GM18873 (cell line): Measurements from ENCODE around the gene GAB2.

Source experiments
- ATAC-seq: cut with Tn5 transposase; IDR thresholded peaks from one replicate; pipeline ENCODE4 v1.9.1; 2021; ENCODE audit warnings: mild to moderate bottlenecking, moderate library complexity, moderate number of reproducible peaks; ENCODE audit not compliant: unreplicated experiment, low FRiP score

Gene GAB2

GRCh38 chr11:78429209-78429608 is 11.6 kb upstream of the GAB2 start:
- ATAC-seq: no peak

GRCh38 chr11:78428773-78429172 is 11.2 kb upstream of the GAB2 start:
- ATAC-seq: no peak

- no peak for ATAC-seq
Observed at GRCh38 chr11:78428266-78428636, 10.6 kb upstream of the GAB2 start.

- ATAC-seq: no peak
Observed at GRCh38 chr11:78427615-78428265, 10.1 kb upstream of the GAB2 start.

- ATAC-seq: no peak
Observed at GRCh38 chr11:78426845-78427244, 9.2 kb upstream of the GAB2 start.

- ATAC-seq: no peak
Observed at GRCh38 chr11:78425399-78426070, 7.9 kb upstream of the GAB2 start.

GRCh38 chr11:78424334-78425270 is 7.0 kb upstream of the GAB2 start:
- ATAC-seq: peak; percentile 44

GRCh38 chr11:78423241-78423640 is 5.6 kb upstream of the GAB2 start:
- no peak for ATAC-seq

GRCh38 chr11:78420796-78421209 is 3.2 kb upstream of the GAB2 start:
- ATAC-seq: no peak

- ATAC-seq: no peak
Observed at GRCh38 chr11:78420255-78420764, 2.7 kb upstream of the GAB2 start.

- ATAC-seq: no peak
Observed at GRCh38 chr11:78419327-78419726, 1.7 kb upstream of the GAB2 start.

GRCh38 chr11:78418584-78419211 is 1.1 kb upstream of the GAB2 start:
- no peak for ATAC-seq

- no peak for ATAC-seq
Observed at GRCh38 chr11:78417888-78418583, 416 bp upstream of the GAB2 start.

GRCh38 chr11:78416285-78417174 is 1.1 kb downstream of the GAB2 start:
- ATAC-seq: peak; percentile 51

GRCh38 chr11:78415338-78415737 is 2.3 kb downstream of the GAB2 start:
- ATAC-seq: no peak

- no peak for ATAC-seq
Observed at GRCh38 chr11:78414321-78415051, 3.1 kb downstream of the GAB2 start.

GRCh38 chr11:78408619-78409018 is 9.0 kb downstream of the GAB2 start:
- no peak for ATAC-seq

- ATAC-seq: no peak
Observed at GRCh38 chr11:78406568-78407196, 10.9 kb downstream of the GAB2 start.
